Glutamatergic neuron (in vitro differentiated cells): ENCODE data around the gene MPV17L2. TPM values are rescaled to one million over a fixed set of nuclear protein-coding genes. Genes with fewer than 3 reads are reported as not detected.

ENCODE experiments used
- DNase-seq: peaks from one replicate; pipeline ENCODE4 v3.0.0; 2022
- H3K27ac Mint-ChIP-seq: one replicate; pipeline ENCODE4 v1.8.0; 2020; ENCODE audit warnings: mild to moderate bottlenecking, mixed read lengths, inconsistent platforms; ENCODE audit not compliant: unreplicated experiment
- H3K27me3 Mint-ChIP-seq: one replicate; pipeline ENCODE4 v1.8.0; 2020; ENCODE audit warnings: mild to moderate bottlenecking, moderate library complexity, mixed read lengths, inconsistent platforms; ENCODE audit not compliant: unreplicated experiment
- H3K36me3 Mint-ChIP-seq: one replicate; pipeline ENCODE4 v1.8.0; 2020; ENCODE audit warnings: mild to moderate bottlenecking, mixed read lengths, inconsistent platforms; ENCODE audit not compliant: unreplicated experiment
- H3K4me1 Mint-ChIP-seq: one replicate; pipeline ENCODE4 v1.8.0; 2020; ENCODE audit warnings: mild to moderate bottlenecking, low read depth, mixed read lengths, inconsistent platforms; ENCODE audit not compliant: unreplicated experiment
- H3K4me3 Mint-ChIP-seq: one replicate; pipeline ENCODE4 v1.8.0; 2020; ENCODE audit warnings: mild to moderate bottlenecking, mixed read lengths, inconsistent platforms; ENCODE audit not compliant: unreplicated experiment
- H3K9me3 Mint-ChIP-seq: one replicate; pipeline ENCODE4 v1.8.0; 2020; ENCODE audit warnings: mild to moderate bottlenecking, moderate library complexity, mixed read lengths, inconsistent platforms; ENCODE audit not compliant: unreplicated experiment
- CTCF ChIP-seq: fragments of 200-600 bp; sonication (generic); IDR thresholded peaks from one replicate; pipeline ENCODE4 v1.5.0; 2021; ENCODE audit not compliant: partially characterized antibody, unreplicated experiment
- total RNA-seq: library from RNA; stranded (reverse); fragmentation: NEBNext Ultra II Directional; extraction: Animal tissue kit (Norgen Biotek cat#: 25700); gene quantifications from one replicate; pipeline ENCODE4 v1.2.1, GENCODE V29; 2021; ENCODE audit not compliant: unreplicated experiment

The MPV17L2 gene
- total RNA-seq, 1 donor from 2014 or later: 17.9 TPM

DNA sequence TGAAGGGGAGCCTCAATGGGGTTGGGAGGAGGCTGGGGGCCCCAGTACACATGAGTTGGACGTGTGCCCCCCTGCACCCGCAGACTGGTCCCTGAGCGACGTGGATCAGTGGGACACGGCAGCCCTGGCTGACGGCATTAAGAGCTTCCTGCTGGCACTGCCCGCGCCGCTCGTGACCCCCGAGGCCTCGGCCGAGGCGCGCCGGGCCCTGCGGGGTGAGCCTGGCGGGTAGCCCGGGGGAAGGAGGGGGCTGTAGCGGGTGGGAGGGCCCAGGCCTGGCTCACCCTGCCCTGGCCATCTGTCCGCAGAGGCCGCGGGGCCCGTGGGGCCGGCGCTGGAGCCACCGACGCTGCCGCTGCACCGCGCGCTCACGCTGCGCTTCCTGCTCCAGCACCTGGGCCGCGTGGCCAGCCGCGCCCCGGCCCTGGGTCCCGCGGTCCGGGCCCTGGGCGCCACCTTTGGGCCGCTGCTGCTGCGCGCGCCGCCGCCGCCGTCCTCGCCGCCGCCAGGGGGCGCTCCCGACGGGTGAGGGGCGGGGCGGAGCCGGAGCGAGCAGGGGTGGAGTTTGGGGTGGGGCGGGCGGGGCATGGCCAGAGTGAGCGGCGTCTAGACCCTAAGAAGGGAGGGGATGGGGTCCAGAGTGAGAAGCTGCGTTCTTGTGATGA, 31.9 kb upstream of the MPV17L2 start:
- H3K9me3 Mint-ChIP-seq: no peaks in the 10 kb centered on the region
- peak; percentile 75 for TF ChIP-seq CTCF
- no peaks in the 10 kb centered on the region for H3K36me3 Mint-ChIP-seq
- no peak overlapping the region for H3K27ac Mint-ChIP-seq
- peak overlapping the region; percentile 65 for H3K4me3 Mint-ChIP-seq
- H3K27me3 Mint-ChIP-seq: no peaks in the 10 kb centered on the region
- peaks cover 10% of the 10 kb centered on the region for H3K4me1 Mint-ChIP-seq
- DNase-seq: peak; percentile 85

- Mint-ChIP-seq H3K27me3 (no peaks in the 10 kb centered on the region), H3K36me3 (no peaks in the 10 kb centered on the region), H3K4me3 (peak overlapping the region; percentile 65), H3K4me1 (peaks cover 6% of the 10 kb centered on the region), H3K27ac (peak overlapping the region; percentile 8), H3K9me3 (no peaks in the 10 kb centered on the region)
- no peak for DNase-seq
- peak; percentile 23 for TF ChIP-seq CTCF
Observed at GRCh38 chr19:18161636-18162002, 31.4 kb upstream of the MPV17L2 start.

GRCh38 chr19:18164072-18164471, 28.9 kb upstream of the MPV17L2 start:
- Mint-ChIP-seq H3K4me1 (peaks cover 4% of the 10 kb centered on the region), H3K4me3 (no peak overlapping the region), H3K27me3 (no peaks in the 10 kb centered on the region), H3K36me3 (no peaks in the 10 kb centered on the region), H3K27ac (no peak overlapping the region), H3K9me3 (no peaks in the 10 kb centered on the region)
- TF ChIP-seq CTCF: no peak
- DNase-seq: no peak

DNA sequence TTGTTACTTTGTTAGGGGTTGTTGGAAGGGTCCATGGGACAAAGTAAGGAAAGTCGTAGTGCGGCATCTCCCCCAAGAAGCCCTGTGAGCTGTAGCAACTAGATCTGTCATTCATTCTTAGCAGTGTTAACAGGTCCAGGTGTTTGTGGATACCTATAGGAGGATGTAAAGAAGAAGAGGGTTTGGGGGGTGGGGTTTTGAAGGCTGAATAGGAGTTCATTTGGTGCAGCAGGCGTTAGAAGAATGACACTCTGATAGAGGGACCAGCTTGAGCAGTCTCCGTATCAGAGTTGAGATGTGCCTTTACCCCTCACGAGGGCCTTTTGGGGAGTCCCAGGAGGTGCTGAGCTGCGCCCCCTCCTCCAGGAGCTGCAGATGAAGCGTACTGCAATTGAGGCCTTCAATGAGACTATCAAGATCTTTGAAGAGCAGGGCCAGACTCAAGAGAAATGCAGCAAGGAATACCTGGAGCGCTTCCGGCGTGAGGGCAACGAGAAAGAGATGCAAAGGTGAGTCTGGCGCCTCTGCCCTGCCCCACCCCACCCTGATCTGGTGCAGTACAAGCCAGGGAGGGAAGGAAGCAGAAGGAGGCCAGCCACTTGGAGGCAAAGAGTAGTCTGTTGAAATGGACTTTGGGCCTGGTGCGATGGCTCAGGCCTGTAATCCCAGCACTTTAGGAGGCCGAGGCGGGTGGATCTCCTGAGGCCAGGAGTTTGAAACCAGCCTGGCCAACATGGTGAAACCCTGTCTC, 27.0 kb upstream of the MPV17L2 start:
- DNase-seq: no peak
- H3K9me3 Mint-ChIP-seq: no peaks in the 10 kb centered on the region
- H3K27me3 Mint-ChIP-seq: peaks cover 3% of the 10 kb centered on the region
- no peak overlapping the region for H3K27ac Mint-ChIP-seq
- no peaks in the 10 kb centered on the region for H3K36me3 Mint-ChIP-seq
- H3K4me1 Mint-ChIP-seq: peaks cover 4% of the 10 kb centered on the region
- TF ChIP-seq CTCF: no peak
- no peak overlapping the region for H3K4me3 Mint-ChIP-seq

DNA sequence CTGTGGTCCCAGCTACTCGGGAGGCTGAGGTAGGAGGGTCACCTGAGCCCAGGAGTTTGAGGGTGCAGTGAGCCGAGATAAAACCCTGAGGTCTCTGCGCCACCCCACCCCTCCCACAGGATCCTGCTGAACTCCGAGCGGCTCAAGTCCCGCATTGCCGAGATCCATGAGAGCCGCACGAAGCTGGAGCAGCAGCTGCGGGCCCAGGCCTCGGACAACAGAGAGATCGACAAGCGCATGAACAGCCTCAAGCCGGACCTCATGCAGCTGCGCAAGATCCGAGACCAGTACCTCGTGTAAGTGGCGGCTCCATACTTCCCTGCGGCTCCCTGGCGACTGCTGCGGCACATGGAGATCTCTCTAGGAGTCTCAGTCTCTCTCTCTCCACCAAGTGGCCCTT, 26.0 kb upstream of the MPV17L2 start:
- Mint-ChIP-seq H3K36me3 (no peaks in the 10 kb centered on the region), H3K9me3 (no peaks in the 10 kb centered on the region), H3K27ac (no peak overlapping the region), H3K4me3 (no peak overlapping the region), H3K27me3 (peaks cover 3% of the 10 kb centered on the region), H3K4me1 (no peaks in the 10 kb centered on the region)
- TF ChIP-seq CTCF: no peak
- DNase-seq: no peak
